SK-N-SH treated with all-trans-retinoic acid at 6 μM for 48 hours (cell line): ENCODE results near the gene TMEM185A.

Source experiments
- ATAC-seq: fragments of 200-7000 bp; cut with Tn5 transposase; 3 replicates; pipeline ENCODE4 v1.9.1; 2020; ENCODE audit warnings: mild to moderate bottlenecking, moderate library complexity
- ARNTL ChIP-seq: fragments of 450-650 bp; formaldehyde crosslinking; IDR thresholded peaks from 2 replicates; pipeline ENCODE4 v1.5.0; 2020; ENCODE audit warnings: low read depth, mild to moderate bottlenecking, moderate library complexity, borderline replicate concordance
- CSRNP3 ChIP-seq: fragments of 250-450 bp; sonication (Bioruptor Pico); IDR thresholded peaks from 2 replicates; pipeline ENCODE4 v1.5.1; 2021; ENCODE audit warnings: mild to moderate bottlenecking, moderate library complexity
- ESRRG ChIP-seq: fragments of 250-450 bp; sonication (Bioruptor Pico); IDR thresholded peaks from 2 replicates; pipeline ENCODE4 v1.6.1; 2021; ENCODE audit warnings: mild to moderate bottlenecking
- GLIS3 ChIP-seq: fragments of 250-450 bp; sonication (Bioruptor Pico); IDR thresholded peaks from 2 replicates; pipeline ENCODE4 v1.5.0; 2020; ENCODE audit warnings: mild to moderate bottlenecking, moderate library complexity
- ISL1 ChIP-seq: fragments of 250-450 bp; sonication (Bioruptor Pico); IDR thresholded peaks from 2 replicates; pipeline ENCODE4 v2.1.2; 2022; ENCODE audit warnings: mild to moderate bottlenecking, moderate library complexity
- OSR1 ChIP-seq: fragments of 250-450 bp; sonication (Bioruptor Pico); IDR thresholded peaks from 2 replicates; pipeline ENCODE4 v1.8.0; 2022; ENCODE audit warnings: moderate library complexity, mild to moderate bottlenecking, inconsistent platforms
- PATZ1 ChIP-seq: fragments of 250-450 bp; sonication (Bioruptor Pico); IDR thresholded peaks from 2 replicates; pipeline ENCODE4 v1.8.0; 2020; ENCODE audit warnings: mild to moderate bottlenecking, moderate library complexity, borderline replicate concordance
- POU6F1 ChIP-seq: fragments of 250-450 bp; sonication (Bioruptor Pico); IDR thresholded peaks from 2 replicates; pipeline ENCODE4 v1.8.0; 2021; ENCODE audit warnings: low read depth, mild to moderate bottlenecking, moderate library complexity, borderline replicate concordance
- PPARA ChIP-seq: fragments of 250-450 bp; sonication (Bioruptor Pico); IDR thresholded peaks from 2 replicates; pipeline ENCODE4 v1.5.0; 2020; ENCODE audit warnings: mild to moderate bottlenecking, borderline replicate concordance
- RARB ChIP-seq: fragments of 250-450 bp; sonication (Bioruptor Pico); IDR thresholded peaks from 2 replicates; pipeline ENCODE4 v1.8.0; 2021; ENCODE audit warnings: mild to moderate bottlenecking, moderate library complexity
- SNAI2 ChIP-seq: fragments of 250-450 bp; sonication (Bioruptor Pico); IDR thresholded peaks from 2 replicates; pipeline ENCODE4 v1.5.0; 2020; ENCODE audit warnings: mild to moderate bottlenecking, moderate library complexity
- TCF4 ChIP-seq: fragments of 250-450 bp; sonication (Bioruptor Pico); IDR thresholded peaks from 2 replicates; pipeline ENCODE4 v1.8.0; 2021; ENCODE audit warnings: mild to moderate bottlenecking, moderate library complexity, borderline replicate concordance
- TOX ChIP-seq: fragments of 250-450 bp; sonication (Bioruptor Pico); IDR thresholded peaks from 2 replicates; pipeline ENCODE4 v1.8.0; 2021; ENCODE audit warnings: mild to moderate bottlenecking, moderate library complexity, borderline replicate concordance
- ZC3H10 ChIP-seq: fragments of 250-450 bp; sonication (Bioruptor Pico); IDR thresholded peaks from 2 replicates; pipeline ENCODE4 v1.5.1; 2021; ENCODE audit warnings: mild to moderate bottlenecking, moderate library complexity
- ZFP3 ChIP-seq: fragments of 250-450 bp; sonication (Bioruptor Pico); IDR thresholded peaks from 2 replicates; pipeline ENCODE4 v1.5.0; 2020; ENCODE audit warnings: mild to moderate bottlenecking, moderate library complexity
- ZFP30 ChIP-seq: fragments of 450-650 bp; formaldehyde crosslinking; IDR thresholded peaks from 2 replicates; pipeline ENCODE4 v1.5.0; 2022; ENCODE audit warnings: mild to moderate bottlenecking, moderate library complexity
- ZNF565 ChIP-seq: fragments of 450-650 bp; formaldehyde crosslinking; conservative IDR thresholded peaks from 2 replicates; pipeline ENCODE4 v1.5.0; 2020; ENCODE audit warnings: low read depth, mild to moderate bottlenecking, moderate library complexity
- ZNF70 ChIP-seq: fragments of 450-650 bp; formaldehyde crosslinking; IDR thresholded peaks from 2 replicates; pipeline ENCODE4 v1.5.0; 2020; ENCODE audit warnings: mild to moderate bottlenecking, moderate library complexity
- ZNF8 ChIP-seq: fragments of 450-650 bp; formaldehyde crosslinking; IDR thresholded peaks from 2 replicates; pipeline ENCODE4 v1.5.0; 2020; ENCODE audit warnings: mild to moderate bottlenecking, moderate library complexity
- TF ChIP-seq, protein P1 (sequence below): fragments of 250-450 bp; sonication (Bioruptor Pico); IDR thresholded peaks from 2 replicates; pipeline ENCODE4 v1.5.0; 2020; ENCODE audit warnings: mild to moderate bottlenecking, moderate library complexity
- TF ChIP-seq, protein P2 (sequence below): fragments of 250-450 bp; sonication (Bioruptor Pico); IDR thresholded peaks from 2 replicates; pipeline ENCODE4 v1.5.1; 2020; ENCODE audit warnings: low read depth, mild to moderate bottlenecking, moderate library complexity

The TMEM185A gene

DNA sequence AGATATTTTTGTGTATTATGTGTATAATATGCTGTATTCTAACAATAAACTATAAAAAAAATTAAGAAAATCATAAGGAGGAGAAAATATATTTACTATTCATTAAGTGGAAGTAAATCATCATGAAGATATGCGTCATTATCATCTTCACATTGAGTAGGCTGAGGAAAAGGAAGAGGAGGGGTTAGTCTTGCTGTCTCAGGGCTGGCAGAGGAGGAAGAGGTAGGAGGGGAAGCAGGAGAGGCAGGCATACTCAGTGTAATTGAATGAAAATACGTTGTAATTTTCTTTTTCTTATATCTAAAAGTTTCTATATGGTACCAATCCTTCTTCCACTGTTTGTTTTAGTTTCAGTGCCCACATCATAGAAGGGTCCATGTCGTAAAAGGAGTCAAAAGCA lies 9.8 kb upstream of the TMEM185A start (continued):
- TF ChIP-seq, protein P1, sequence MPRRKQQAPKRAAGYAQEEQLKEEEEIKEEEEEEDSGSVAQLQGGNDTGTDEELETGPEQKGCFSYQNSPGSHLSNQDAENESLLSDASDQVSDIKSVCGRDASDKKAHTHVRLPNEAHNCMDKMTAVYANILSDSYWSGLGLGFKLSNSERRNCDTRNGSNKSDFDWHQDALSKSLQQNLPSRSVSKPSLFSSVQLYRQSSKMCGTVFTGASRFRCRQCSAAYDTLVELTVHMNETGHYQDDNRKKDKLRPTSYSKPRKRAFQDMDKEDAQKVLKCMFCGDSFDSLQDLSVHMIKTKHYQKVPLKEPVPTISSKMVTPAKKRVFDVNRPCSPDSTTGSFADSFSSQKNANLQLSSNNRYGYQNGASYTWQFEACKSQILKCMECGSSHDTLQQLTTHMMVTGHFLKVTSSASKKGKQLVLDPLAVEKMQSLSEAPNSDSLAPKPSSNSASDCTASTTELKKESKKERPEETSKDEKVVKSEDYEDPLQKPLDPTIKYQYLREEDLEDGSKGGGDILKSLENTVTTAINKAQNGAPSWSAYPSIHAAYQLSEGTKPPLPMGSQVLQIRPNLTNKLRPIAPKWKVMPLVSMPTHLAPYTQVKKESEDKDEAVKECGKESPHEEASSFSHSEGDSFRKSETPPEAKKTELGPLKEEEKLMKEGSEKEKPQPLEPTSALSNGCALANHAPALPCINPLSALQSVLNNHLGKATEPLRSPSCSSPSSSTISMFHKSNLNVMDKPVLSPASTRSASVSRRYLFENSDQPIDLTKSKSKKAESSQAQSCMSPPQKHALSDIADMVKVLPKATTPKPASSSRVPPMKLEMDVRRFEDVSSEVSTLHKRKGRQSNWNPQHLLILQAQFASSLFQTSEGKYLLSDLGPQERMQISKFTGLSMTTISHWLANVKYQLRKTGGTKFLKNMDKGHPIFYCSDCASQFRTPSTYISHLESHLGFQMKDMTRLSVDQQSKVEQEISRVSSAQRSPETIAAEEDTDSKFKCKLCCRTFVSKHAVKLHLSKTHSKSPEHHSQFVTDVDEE (CRISPR knock-in tag) = no peak
- no peak for TF ChIP-seq SNAI2 (CRISPR knock-in tag)

DNA sequence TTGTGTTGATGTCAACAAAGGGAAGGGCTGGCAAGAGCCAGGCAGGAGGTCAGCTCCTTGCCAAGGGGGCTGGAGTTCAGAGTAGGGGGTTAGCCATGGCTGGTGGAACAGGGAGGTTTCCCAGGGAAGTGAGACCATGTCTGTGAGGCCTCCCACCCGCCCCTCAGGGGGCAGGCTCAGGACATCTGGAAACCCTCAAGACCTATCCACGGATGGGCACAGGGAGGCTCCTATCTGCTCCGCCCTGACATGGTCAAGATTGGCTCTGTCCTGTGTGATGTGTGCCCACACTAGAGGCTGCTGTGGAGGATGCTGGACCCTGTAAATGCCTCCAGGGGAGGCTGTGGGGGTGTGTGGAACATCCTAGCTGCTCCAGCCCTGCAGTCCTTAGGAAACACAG lies 8.0 kb upstream of the TMEM185A start:
- TF ChIP-seq ZFP3 (CRISPR knock-in tag) (no peak), ZFP30 (no peak), ZNF70 (CRISPR knock-in tag) (no peak), POU6F1 (no peak), ZNF565 (no peak), ISL1 (CRISPR knock-in tag) (no peak), PATZ1 (CRISPR knock-in tag) (no peak), PPARA (CRISPR knock-in tag) (no peak)
- no peak for ATAC-seq

DNA sequence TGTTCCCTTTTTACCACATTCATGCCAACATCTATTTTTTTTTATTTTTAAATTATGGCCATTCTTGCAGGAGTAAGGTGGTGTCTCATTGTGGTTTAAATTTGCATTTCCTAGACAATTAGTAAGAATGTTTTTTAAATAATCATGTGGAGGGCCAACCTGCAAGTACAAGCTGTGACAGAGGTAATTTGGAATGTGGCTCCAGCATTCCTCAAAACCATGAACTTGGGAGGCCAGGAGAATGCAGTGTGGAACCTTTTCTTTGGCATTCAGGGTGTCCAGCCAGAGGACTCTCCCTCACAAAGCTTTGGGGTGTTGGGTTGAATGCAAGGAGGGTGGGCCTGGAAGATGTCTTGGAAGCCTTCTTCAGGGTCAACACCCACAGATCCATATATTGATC lies 7.3 kb upstream of the TMEM185A start:
- no peak for TF ChIP-seq POU6F1
- ATAC-seq = no peak

- ATAC-seq = no peak
- TF ChIP-seq, protein P1 (CRISPR knock-in tag) = no peak
- TF ChIP-seq ZFP3 (CRISPR knock-in tag) = no peak
- TF ChIP-seq PATZ1 (CRISPR knock-in tag) = no peak
- TF ChIP-seq, protein P2, sequence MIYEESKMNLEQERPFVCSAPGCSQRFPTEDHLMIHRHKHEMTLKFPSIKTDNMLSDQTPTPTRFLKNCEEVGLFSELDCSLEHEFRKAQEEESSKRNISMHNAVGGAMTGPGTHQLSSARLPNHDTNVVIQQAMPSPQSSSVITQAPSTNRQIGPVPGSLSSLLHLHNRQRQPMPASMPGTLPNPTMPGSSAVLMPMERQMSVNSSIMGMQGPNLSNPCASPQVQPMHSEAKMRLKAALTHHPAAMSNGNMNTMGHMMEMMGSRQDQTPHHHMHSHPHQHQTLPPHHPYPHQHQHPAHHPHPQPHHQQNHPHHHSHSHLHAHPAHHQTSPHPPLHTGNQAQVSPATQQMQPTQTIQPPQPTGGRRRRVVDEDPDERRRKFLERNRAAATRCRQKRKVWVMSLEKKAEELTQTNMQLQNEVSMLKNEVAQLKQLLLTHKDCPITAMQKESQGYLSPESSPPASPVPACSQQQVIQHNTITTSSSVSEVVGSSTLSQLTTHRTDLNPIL = no peak
- no peak for TF ChIP-seq CSRNP3 (CRISPR knock-in tag)
- TF ChIP-seq ZNF8 (CRISPR knock-in tag) = no peak
- TF ChIP-seq TOX (CRISPR knock-in tag) = no peak
- no peak for TF ChIP-seq ARNTL
- no peak for TF ChIP-seq ZNF565
- no peak for TF ChIP-seq ZC3H10 (CRISPR knock-in tag)
- no peak for TF ChIP-seq TCF4
- no peak for TF ChIP-seq RARB (CRISPR knock-in tag)
- no peak for TF ChIP-seq ISL1 (CRISPR knock-in tag)
- TF ChIP-seq OSR1 (CRISPR knock-in tag) = no peak
- no peak for TF ChIP-seq GLIS3 (CRISPR knock-in tag)
- no peak for TF ChIP-seq ZFP30
- no peak for TF ChIP-seq ZNF70 (CRISPR knock-in tag)
- TF ChIP-seq ESRRG = no peak
These were observed 1.9 kb upstream of the TMEM185A start for GRCh38 chrX:149633511-149633910.
